ENCODE measurements around the gene NRCAM.

Gene NRCAM

GRCh38 chr7:108109221-108109908, 346.9 kb downstream of the NRCAM start:
- DNase-seq (ENCODE audit: low read depth) = peak; percentile 36
- TF ChIP-seq CTCF (conservative IDR thresholded peaks at IDR 0.05; ENCODE audit: low read depth, low read length) = peak; percentile 49
- H3K4me3 ChIP-seq (ENCODE audit: low read depth, low read length) = no peak overlapping the region

- no peak overlapping the region for H3K4me3 ChIP-seq (ENCODE audit: low read depth, low read length)
- no peak for DNase-seq (ENCODE audit: low read depth)
These were observed 348.1 kb downstream of the NRCAM start for GRCh38 chr7:108108131-108108530.

GRCh38 chr7:108104324-108104723, 351.9 kb downstream of the NRCAM start:
- H3K4me3 ChIP-seq (ENCODE audit: low read depth, low read length) = no peak overlapping the region
- TF ChIP-seq CTCF (conservative IDR thresholded peaks at IDR 0.05; ENCODE audit: low read depth, low read length) = no peak
- DNase-seq (ENCODE audit: low read depth) = peak; percentile 55

More at GRCh38 chr7:108108131-108108530, 348.1 kb downstream of the NRCAM start:
- no peak for TF ChIP-seq CTCF (conservative IDR thresholded peaks at IDR 0.05; ENCODE audit: low read depth, low read length)

GRCh38 chr7:108103558-108104298, 352.5 kb downstream of the NRCAM start:
- no peak for TF ChIP-seq CTCF (conservative IDR thresholded peaks at IDR 0.05; ENCODE audit: low read depth, low read length)
- no peak overlapping the region for H3K4me3 ChIP-seq (ENCODE audit: low read depth, low read length)
- DNase-seq (ENCODE audit: low read depth) = peak; percentile 60

GRCh38 chr7:108102671-108103312, 353.4 kb downstream of the NRCAM start:
- DNase-seq (ENCODE audit: low read depth) = no peak
- H3K4me3 ChIP-seq (ENCODE audit: low read depth, low read length) = no peak overlapping the region
- TF ChIP-seq CTCF (conservative IDR thresholded peaks at IDR 0.05; ENCODE audit: low read depth, low read length) = no peak

- TF ChIP-seq CTCF (conservative IDR thresholded peaks at IDR 0.05; ENCODE audit: low read depth, low read length) = no peak
- DNase-seq (ENCODE audit: low read depth) = no peak
- no peak overlapping the region for H3K4me3 ChIP-seq (ENCODE audit: low read depth, low read length)
These were observed 354.5 kb downstream of the NRCAM start for GRCh38 chr7:108101759-108102158.
